T-cell (primary cell): ENCODE data around the gene SPG7. TPM values are rescaled to one million over a fixed set of nuclear protein-coding genes. Genes with fewer than 3 reads are reported as not detected.
"Not testable (repeated sequence)": the region's sequence is repeated elsewhere in the genome, so short reads cannot be mapped to it uniquely, and the experiment has no call there.

Experiments
- ATAC-seq, 4 experiments: fragments of 200-7000 bp in 3 of 4; fragments of 150-1000 bp in 1 of 4; cut with Tn5 transposase; replicated peaks in 1 of 4; 1 replicate in 3 of 4; 2 replicates in 1 of 4; pipeline ENCODE4 v1.10.0; 2021; ENCODE audit warnings: moderate library complexity in 3 of 4, mild to moderate bottlenecking in 2 of 4, moderate number of reproducible peaks in 1 of 4
- CTCF ChIA-PET, 2 donors: fragments of 300-600 bp; sonication (Branson Sonifier 250); formaldehyde crosslinking; loops; one replicate each; lab custom pipeline; 2022; ENCODE audit warnings: antibody characterized with exemption in 2 of 2; lab: Charles Lee
- POLR2A ChIA-PET, 2 donors: fragments of 300-600 bp; sonication (Branson Sonifier 250); formaldehyde crosslinking; loops; one replicate each; lab custom pipeline; 2022; ENCODE audit warnings: antibody characterized with exemption in 2 of 2; lab: Charles Lee
- DNase-seq, 35 experiments: peaks; one replicate each; pipeline versions ENCODE4 v3.0.0 to v3.0.0-alpha.2; 2013 to 2023
- H3K27ac ChIP-seq: one replicate; pipeline ENCODE4 v1.5.1; 2013; ENCODE audit warnings: low read length
- H3K27me3 ChIP-seq, 2 experiments: replicated peaks in 1 of 2; 1 replicate in 1 of 2; 2 replicates in 1 of 2; pipeline versions ENCODE4 v1.6.1 to v1.7.0; 2013; ENCODE audit warnings: low read length in 1 of 2, mixed read lengths in 1 of 2; ENCODE audit not compliant: control insufficient read depth in 2 of 2, insufficient read depth in 2 of 2; ENCODE audit errors: extremely low read depth in 1 of 2
- H3K36me3 ChIP-seq, 2 donors: 1 replicate in 1 of 2; 2 replicates in 1 of 2; pipeline versions ENCODE4 v1.6.1 to v1.7.0; 2013; ENCODE audit warnings: low read length in 1 of 2; ENCODE audit not compliant: control insufficient read depth in 2 of 2, insufficient read depth in 1 of 2; ENCODE audit errors: extremely low read depth in 1 of 2
- H3K4me1 ChIP-seq, 2 experiments: 1 replicate in 1 of 2; 2 replicates in 1 of 2; pipeline versions ENCODE4 v1.6.1 to v1.7.0; 2013; ENCODE audit warnings: low read length in 2 of 2, mixed read lengths in 1 of 2; ENCODE audit not compliant: insufficient read depth in 2 of 2, control insufficient read depth in 1 of 2; ENCODE audit errors: extremely low read depth in 1 of 2
- H3K4me3 ChIP-seq, 2 donors: 1 replicate in 1 of 2; 2 replicates in 1 of 2; pipeline versions ENCODE4 v1.5.1 to v1.7.0; 2013; ENCODE audit warnings: mild to moderate bottlenecking in 2 of 2, low read length in 1 of 2, moderate library complexity in 1 of 2; ENCODE audit not compliant: control insufficient read depth in 1 of 2; ENCODE audit errors: extremely low read depth in 1 of 2
- H3K9me3 ChIP-seq: 2 replicates; pipeline ENCODE4 v1.7.0; 2013
- H3K27ac Mint-ChIP-seq, 2 donors: one replicate each; pipeline ENCODE4 v1.8.0; 2020 to 2021; ENCODE audit warnings: mild to moderate bottlenecking in 2 of 2, mixed read lengths in 2 of 2
- H3K27me3 Mint-ChIP-seq, 2 donors: one replicate each; pipeline ENCODE4 v1.8.0; 2021 to 2022; ENCODE audit warnings: mixed read lengths in 2 of 2
- H3K36me3 Mint-ChIP-seq: one replicate; pipeline ENCODE4 v1.8.0; 2021; ENCODE audit warnings: mixed read lengths
- H3K4me1 Mint-ChIP-seq, 3 donors: one replicate each; pipeline ENCODE4 v1.8.0; 2020 to 2022; ENCODE audit warnings: mixed read lengths in 3 of 3, mild to moderate bottlenecking in 1 of 3
- H3K4me3 Mint-ChIP-seq, 3 donors: one replicate each; pipeline ENCODE4 v1.8.0; 2020 to 2022; ENCODE audit warnings: mild to moderate bottlenecking in 3 of 3, mixed read lengths in 3 of 3, moderate library complexity in 3 of 3
- H3K9me3 Mint-ChIP-seq, 3 donors: one replicate each; pipeline ENCODE4 v1.8.0; 2020 to 2022; ENCODE audit warnings: mixed read lengths in 3 of 3
- WGBS: methylation state at CpG from one replicate; pipeline ENCODE4 v1.1.5; 2013; ENCODE audit warnings: missing lambda C conversion rate; ENCODE audit not compliant: insufficient coverage; 5-methylcytosine and 5-hydroxymethylcytosine counted together
- total RNA-seq, 35 experiments: library from RNA in 6 of 35; stranded (reverse) in 6 of 35; fragments of 120-200 nt in 1 of 35; gene quantifications; one replicate each; pipeline versions ENCODE4 v1.2.1 to v1.2.4 and lab custom pipeline; 2013 to 2026

The SPG7 gene
- total RNA-seq (100 to 1,000 TPM; 161 to 203 (median 184) TPM), total RNA-seq (lab: John Stamatoyannopoulos, UW) (91.9 to 350 (median 228) reads per million in 29 experiments)
- total RNA-seq (2013) = 104 TPM

DNA sequence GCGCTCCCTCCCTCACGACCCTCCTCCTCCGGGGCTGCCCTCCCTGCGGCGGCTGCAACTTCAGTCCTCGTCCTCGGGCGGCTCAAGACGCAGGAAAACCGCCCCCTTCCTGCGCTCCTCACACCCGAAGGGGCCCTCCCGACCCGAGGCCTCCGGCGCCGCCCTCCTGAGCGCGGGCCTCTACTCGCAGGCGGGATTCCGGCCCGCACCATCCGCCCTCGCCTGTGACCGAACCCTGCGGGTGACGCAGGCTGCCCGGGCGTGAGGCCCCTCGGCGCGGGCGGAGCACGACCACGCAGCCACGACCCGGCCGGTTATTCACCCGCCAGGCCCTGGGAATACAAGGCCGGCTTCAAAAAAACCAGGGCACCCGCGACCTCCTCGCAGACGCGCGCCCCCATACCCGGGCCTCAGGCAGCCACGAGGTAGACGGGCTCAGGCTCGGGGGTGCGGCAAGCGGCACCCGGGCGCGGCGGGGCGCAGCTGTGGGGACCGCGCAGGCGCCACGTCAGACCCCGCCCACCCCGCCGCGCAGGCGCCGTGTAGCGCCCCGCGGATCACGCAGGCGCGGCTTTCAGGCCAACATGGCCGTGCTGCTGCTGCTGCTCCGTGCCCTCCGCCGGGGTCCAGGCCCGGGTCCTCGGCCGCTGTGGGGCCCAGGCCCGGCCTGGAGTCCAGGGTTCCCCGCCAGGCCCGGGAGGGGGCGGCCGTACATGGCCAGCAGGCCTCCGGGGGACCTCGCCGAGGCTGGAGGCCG, at the start of gene SPG7:
SPG7 (plus strand) TSS at position 570 of the 757 bp plus-strand sequence; CDS start at position 585, 15 bp downstream.
- H3K27ac Mint-ChIP-seq = peak within 1 kb of the TSS; percentile 88 to 93
- peaks cover 24 to 46% of the 10 kb centered on the region in 2 experiments for H3K4me1 ChIP-seq
- peak within 1 kb of the TSS; percentile 65 to 85 for H3K4me3 ChIP-seq
- CTCF ChIA-PET = interaction anchor here (0.6 to 1.8 kb wide), 8 partner anchors 11 to 697 kb away, joined by 3 to 6 read pairs (median 3); partner anchors contain the start of genes APRT (in 1 of the 2) and ZNF778 (in 1 of the 2)
- WGBS = under 1% methylated on average over 89 of the region's 90 CpGs
- no peaks in the 10 kb centered on the region for H3K27me3 Mint-ChIP-seq
- H3K4me3 Mint-ChIP-seq = peak within 1 kb of the TSS; percentile 71 to 91 (median 87)
- no peaks in the 10 kb centered on the region for H3K27me3 ChIP-seq
- no peaks in the 10 kb centered on the region for H3K9me3 Mint-ChIP-seq
- peak; percentile 71 to 96 (median 87) for DNase-seq
- POLR2A ChIA-PET = interaction anchor here (0.6 to 0.8 kb wide), 3 partner anchors 28 to 177 kb away, joined by 4 to 8 read pairs (median 4); no protein-coding TSS in a partner anchor
- H3K36me3 ChIP-seq = peaks cover 0 to 25% of the 10 kb centered on the region in 2 donors
- H3K9me3 ChIP-seq = no peaks in the 10 kb centered on the region
- H3K36me3 Mint-ChIP-seq = peaks cover 3% of the 10 kb centered on the region
- ATAC-seq = peak; percentile 75 to 79 (median 76)
- peaks cover 22 to 38% (median 29%) of the 10 kb centered on the region in 3 donors for H3K4me1 Mint-ChIP-seq
- peak within 1 kb of the TSS; percentile 76 for H3K27ac ChIP-seq

DNA sequence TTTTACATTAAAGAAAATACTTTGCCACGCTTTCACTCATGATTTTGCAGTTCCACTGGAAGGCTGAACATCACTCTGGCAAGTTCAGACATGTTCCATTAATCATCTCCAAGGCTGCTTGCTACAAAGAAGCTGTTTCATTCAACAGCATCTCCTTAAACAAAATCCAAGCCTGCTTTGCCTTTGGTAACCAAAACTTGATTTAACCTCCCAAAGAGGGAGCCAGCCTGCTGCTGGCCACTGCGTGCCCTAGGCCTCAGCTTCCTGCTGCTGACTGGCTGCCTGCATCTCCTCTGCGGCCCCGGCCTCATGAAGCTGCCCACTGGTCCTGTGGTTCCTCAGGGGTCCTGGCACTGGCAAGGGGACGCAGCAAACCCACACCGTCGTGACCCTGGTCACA, 49.7 kb upstream of the SPG7 start:
- peak overlapping the region; percentile 8 to 17 for H3K27ac Mint-ChIP-seq
- ATAC-seq = no peak
- CTCF ChIA-PET = no interaction called here

DNA sequence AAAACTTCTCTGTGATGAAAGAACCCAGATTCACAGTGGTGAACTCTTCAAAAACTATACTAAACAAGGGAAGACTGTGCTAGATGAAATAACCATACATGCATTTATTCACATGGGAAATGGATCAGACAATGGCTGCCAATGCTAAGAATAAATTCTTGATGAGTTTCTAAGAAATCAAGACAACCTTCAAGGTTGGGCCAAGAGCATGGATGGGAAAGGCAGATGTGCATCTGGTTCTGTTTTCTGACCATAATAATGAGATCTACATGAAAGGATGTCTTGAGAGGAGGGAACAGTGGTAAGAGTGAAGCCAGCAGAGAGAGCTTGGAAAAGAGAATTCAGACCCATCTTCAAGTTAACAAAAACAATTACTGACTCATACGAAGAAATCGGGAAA, 49.2 kb upstream of the SPG7 start:
- no peaks in the 10 kb centered on the region for H3K9me3 Mint-ChIP-seq
- ChIA-PET POLR2A (interaction anchor here in 1 of 2 donors (0.5 kb wide), 1 partner anchor 1843 kb away, joined by 8 read pairs; no protein-coding TSS in a partner anchor), CTCF (no interaction called here)
- no peak for ATAC-seq
- no peaks in the 10 kb centered on the region for H3K9me3 ChIP-seq
- H3K4me3 ChIP-seq = no peak overlapping the region
- H3K27ac ChIP-seq = no peak overlapping the region
- peaks cover 67 to 72% (median 68%) of the 10 kb centered on the region in 3 donors for H3K4me1 Mint-ChIP-seq
- WGBS = no CpG with 5 or more reads among the region's 2 CpGs
- H3K4me1 ChIP-seq = peaks cover 17 to 67% of the 10 kb centered on the region in 2 experiments
- H3K36me3 ChIP-seq = peaks cover 0 to 3% of the 10 kb centered on the region in 2 donors
- H3K4me3 Mint-ChIP-seq = peak overlapping the region in 2 of 3 donors; percentile 22 to 39
- peaks cover 12% of the 10 kb centered on the region for H3K36me3 Mint-ChIP-seq
- DNase-seq = no peak
- no peaks in the 10 kb centered on the region for H3K27me3 Mint-ChIP-seq
- no peaks in the 10 kb centered on the region for H3K27me3 ChIP-seq
- H3K27ac Mint-ChIP-seq = peak overlapping the region; percentile 8 to 17

More for the DNA sequence above, 49.7 kb upstream of the SPG7 start:
- Mint-ChIP-seq H3K36me3 (peaks cover 12% of the 10 kb centered on the region), H3K4me3 (peak overlapping the region in 2 of 3 donors; percentile 22 to 39), H3K27me3 (no peaks in the 10 kb centered on the region), H3K4me1 (peaks cover 68 to 72% (median 68%) of the 10 kb centered on the region in 3 donors), H3K9me3 (no peaks in the 10 kb centered on the region)
- Histone ChIP-seq H3K4me1 (peaks cover 21 to 69% of the 10 kb centered on the region in 2 experiments), H3K27ac (no peak overlapping the region), H3K4me3 (no peak overlapping the region), H3K9me3 (no peaks in the 10 kb centered on the region), H3K36me3 (peaks cover 0 to 3% of the 10 kb centered on the region in 2 donors), H3K27me3 (no peaks in the 10 kb centered on the region)
- 90% methylated on average over 4 of the region's 7 CpGs for WGBS
- no peak for DNase-seq
- POLR2A ChIA-PET = interaction anchor here in 1 of 2 donors (0.9 kb wide), 1 partner anchor 14 kb away, joined by 3 read pairs; no protein-coding TSS in a partner anchor

DNA sequence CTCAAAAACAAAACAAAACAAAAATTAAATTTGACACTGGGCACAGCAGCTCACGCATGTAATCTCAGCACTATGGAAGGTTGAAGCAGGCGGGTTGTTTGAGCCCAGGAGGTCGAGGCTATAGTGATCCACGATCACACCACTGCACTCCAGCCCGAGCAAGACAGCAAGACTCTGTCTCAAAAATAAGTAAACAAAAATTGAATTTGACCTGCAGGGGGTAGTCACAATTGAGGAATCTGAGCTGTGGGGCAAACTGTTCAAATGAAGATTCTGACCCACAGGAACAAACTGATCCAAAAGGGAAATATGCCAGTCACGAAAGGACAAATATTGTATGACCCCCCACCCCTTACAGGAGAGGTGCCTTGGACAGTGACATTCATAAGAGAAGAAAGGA, 47.6 kb upstream of the SPG7 start:
- POLR2A ChIA-PET = no interaction called here
- Histone ChIP-seq H3K27me3 (no peaks in the 10 kb centered on the region), H3K9me3 (no peaks in the 10 kb centered on the region), H3K4me1 (peaks cover 12 to 59% of the 10 kb centered on the region in 2 experiments), H3K27ac (no peak overlapping the region), H3K4me3 (no peak overlapping the region), H3K36me3 (peaks cover 0 to 3% of the 10 kb centered on the region in 2 donors)
- WGBS = 95% methylated on average over 4 of the region's 6 CpGs
- peaks cover 72 to 75% (median 72%) of the 10 kb centered on the region in 3 donors for H3K4me1 Mint-ChIP-seq
- peak overlapping the region in 1 of 3 donors; percentile 6 for H3K4me3 Mint-ChIP-seq
- ATAC-seq (peak in 1 of 4 experiments; percentile 27), DNase-seq (peak in 1 of 35 experiments; percentile 41)
- H3K27me3 Mint-ChIP-seq = no peaks in the 10 kb centered on the region
- H3K27ac Mint-ChIP-seq = no peak overlapping the region
- no peaks in the 10 kb centered on the region for H3K9me3 Mint-ChIP-seq
- CTCF ChIA-PET = interaction anchor here in 1 of 2 donors (0.9 to 1.3 kb wide), 2 partner anchors 14 to 18 kb away, joined by 3 to 8 read pairs; no protein-coding TSS in a partner anchor
- peaks cover 8% of the 10 kb centered on the region for H3K36me3 Mint-ChIP-seq

DNA sequence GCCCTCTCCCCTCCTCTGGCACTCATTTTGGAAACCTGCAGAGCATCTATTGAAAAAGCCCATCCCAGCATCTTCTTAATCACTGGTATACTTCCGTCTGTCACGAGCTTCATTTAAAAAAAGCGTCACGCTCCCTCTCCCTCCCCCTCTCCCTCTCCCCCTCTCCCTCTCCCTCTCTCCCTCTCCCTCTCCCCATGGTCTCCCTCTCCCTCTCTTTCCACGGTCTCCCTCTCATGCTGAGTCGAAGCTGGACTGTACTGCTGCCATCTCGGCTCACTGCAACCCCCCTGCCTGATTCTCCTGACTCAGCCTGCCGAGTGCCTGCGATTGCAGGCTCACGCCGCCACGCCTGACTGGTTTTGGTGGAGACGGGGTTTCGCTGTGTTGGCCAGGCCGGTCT, 46.3 kb upstream of the SPG7 start:
- H3K4me3 ChIP-seq, H3K4me3 Mint-ChIP-seq, H3K9me3 ChIP-seq, H3K27ac ChIP-seq, ATAC-seq, H3K9me3 Mint-ChIP-seq, H3K27me3 Mint-ChIP-seq, H3K36me3 ChIP-seq, H3K27me3 ChIP-seq, H3K36me3 Mint-ChIP-seq, DNase-seq: not testable (repeated sequence)
- WGBS = 97% methylated on average over 4 of the region's 15 CpGs
- ChIA-PET CTCF (interaction anchor here (1.0 to 1.3 kb wide), 2 partner anchors 11 to 15 kb away, joined by 5 to 8 read pairs; no protein-coding TSS in a partner anchor), POLR2A (interaction anchor here (0.5 to 0.9 kb wide), 2 partner anchors 22 to 42 kb away, joined by 3 read pairs; no protein-coding TSS in a partner anchor)
- peak overlapping the region; percentile 11 to 24 for H3K27ac Mint-ChIP-seq
- peaks cover 7 to 61% of the 10 kb centered on the region in 2 experiments for H3K4me1 ChIP-seq
- H3K4me1 Mint-ChIP-seq = peaks cover 73 to 75% (median 75%) of the 10 kb centered on the region in 3 donors

DNA sequence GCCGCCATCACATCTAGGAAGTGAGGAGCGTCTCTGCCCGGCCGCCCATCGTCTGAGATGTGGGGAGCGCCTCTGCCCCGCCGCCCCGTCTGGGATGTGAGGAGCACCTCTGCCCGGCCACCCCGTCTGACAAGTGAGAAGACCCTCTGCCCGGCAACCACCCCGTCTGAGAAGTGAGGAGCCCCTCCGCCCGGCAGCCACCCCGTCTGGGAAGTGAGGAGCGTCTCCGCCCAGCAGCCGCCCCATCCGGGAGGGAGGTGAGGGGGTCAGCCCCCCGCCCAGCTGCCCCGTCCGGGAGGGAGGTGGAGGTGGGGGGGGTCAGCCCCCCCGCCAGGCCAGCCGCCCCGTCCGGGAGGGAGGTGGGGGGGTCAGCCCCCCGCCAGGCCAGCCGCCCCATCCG, 45.6 kb upstream of the SPG7 start:
- H3K27me3 ChIP-seq, H3K4me3 Mint-ChIP-seq, H3K27me3 Mint-ChIP-seq, H3K9me3 ChIP-seq, H3K27ac ChIP-seq, H3K4me3 ChIP-seq, H3K9me3 Mint-ChIP-seq, H3K36me3 ChIP-seq, H3K27ac Mint-ChIP-seq, ATAC-seq, POLR2A ChIA-PET, DNase-seq, H3K36me3 Mint-ChIP-seq, CTCF ChIA-PET: not testable (repeated sequence)
- H3K4me1 Mint-ChIP-seq = peaks cover 77 to 80% (median 78%) of the 10 kb centered on the region in 3 donors
- WGBS = 97% methylated on average over 5 of the region's 30 CpGs
- peaks cover 7 to 63% of the 10 kb centered on the region in 2 experiments for H3K4me1 ChIP-seq
